Measurements from ENCODE around the gene KCNJ10.
A peak's percentile ranks its signal among the peaks of the same experiment; 100 is the strongest.
"Not testable (repeated sequence)": the region's sequence is repeated elsewhere in the genome, so short reads cannot be mapped to it uniquely, and the experiment has no call there.

KCNJ10 gene

GRCh38 chr1:160069460-160070231, at the start of gene KCNJ10:
TSS of gene KCNJ10 (minus strand) at chr1:160070160. CDS start at chr1:160042532, 27,628 bp downstream.
- DNase-seq = no peak

- DNase-seq = no peak
Measured at GRCh38 chr1:160118928-160119327, 49.0 kb upstream of the KCNJ10 start.

- DNase-seq = no peak
Measured at GRCh38 chr1:160117709-160118183, 47.8 kb upstream of the KCNJ10 start.

- DNase-seq = no peak
Measured at GRCh38 chr1:160117300-160117699, 47.3 kb upstream of the KCNJ10 start.

GRCh38 chr1:160116283-160117147, 46.6 kb upstream of the KCNJ10 start:
- DNase-seq = no peak

GRCh38 chr1:160115545-160116282, 45.8 kb upstream of the KCNJ10 start, which contains the start of gene ATP1A2:
TSS of gene ATP1A2 (plus strand) at chr1:160115759. CDS start at chr1:160115862, 103 bp downstream.
- no peak for DNase-seq

GRCh38 chr1:160114085-160114484, 44.1 kb upstream of the KCNJ10 start:
- DNase-seq = no peak

- no peak for DNase-seq
Measured at GRCh38 chr1:160113407-160113806, 43.4 kb upstream of the KCNJ10 start.

GRCh38 chr1:160112357-160112756, 42.4 kb upstream of the KCNJ10 start:
- no peak for DNase-seq

- DNase-seq = not testable (repeated sequence)
Measured at GRCh38 chr1:160111462-160111861, 41.5 kb upstream of the KCNJ10 start.

GRCh38 chr1:160109686-160110085, 39.7 kb upstream of the KCNJ10 start:
- DNase-seq = no peak

GRCh38 chr1:160108888-160109662, 39.1 kb upstream of the KCNJ10 start:
- no peak for DNase-seq

- DNase-seq = no peak
Measured at GRCh38 chr1:160107512-160107911, 37.6 kb upstream of the KCNJ10 start.

- DNase-seq = no peak
Measured at GRCh38 chr1:160105155-160105554, 35.2 kb upstream of the KCNJ10 start.

GRCh38 chr1:160104486-160104885, 34.5 kb upstream of the KCNJ10 start:
- DNase-seq = no peak

- DNase-seq = no peak
Measured at GRCh38 chr1:160103658-160104408, 33.9 kb upstream of the KCNJ10 start.

GRCh38 chr1:160101717-160102522, 32.0 kb upstream of the KCNJ10 start:
- no peak for DNase-seq

GRCh38 chr1:160101037-160101716, 31.2 kb upstream of the KCNJ10 start:
- peak; percentile 64 for DNase-seq

- DNase-seq = no peak
Measured at GRCh38 chr1:160099716-160100375, 29.9 kb upstream of the KCNJ10 start.
